Measurements from ENCODE around the gene TMEM242.

The TMEM242 gene

DNA sequence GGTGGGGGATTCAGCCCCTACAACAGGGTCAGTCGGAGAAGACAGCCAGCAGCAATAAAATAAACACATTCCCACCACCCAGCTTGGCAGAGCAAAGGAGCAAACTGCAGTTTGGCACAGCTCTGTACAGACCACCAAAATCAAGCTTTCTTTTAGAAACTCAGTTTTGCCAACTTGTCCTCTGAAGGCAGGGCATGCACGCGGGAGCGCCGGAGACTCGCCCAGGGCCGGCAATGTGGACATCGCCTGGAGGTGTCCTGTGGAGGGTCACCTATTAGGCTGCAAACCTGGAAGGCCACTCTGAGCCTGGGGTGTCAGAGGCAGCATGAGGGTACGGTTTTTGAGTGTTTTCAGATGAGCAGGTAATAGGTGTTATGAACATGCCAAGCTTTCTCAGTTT, 34.7 kb downstream of the TMEM242 start:
- DNase-seq (ENCODE audit: low read depth in 2 of 2), result no peak

- DNase-seq (ENCODE audit: low read depth in 2 of 2), result no peak
Measured at GRCh38 chr6:157287923-157288322, 35.4 kb downstream of the TMEM242 start.

- no peak for DNase-seq (ENCODE audit: low read depth in 2 of 2)
Measured at GRCh38 chr6:157287247-157287850, 36.0 kb downstream of the TMEM242 start.

DNA sequence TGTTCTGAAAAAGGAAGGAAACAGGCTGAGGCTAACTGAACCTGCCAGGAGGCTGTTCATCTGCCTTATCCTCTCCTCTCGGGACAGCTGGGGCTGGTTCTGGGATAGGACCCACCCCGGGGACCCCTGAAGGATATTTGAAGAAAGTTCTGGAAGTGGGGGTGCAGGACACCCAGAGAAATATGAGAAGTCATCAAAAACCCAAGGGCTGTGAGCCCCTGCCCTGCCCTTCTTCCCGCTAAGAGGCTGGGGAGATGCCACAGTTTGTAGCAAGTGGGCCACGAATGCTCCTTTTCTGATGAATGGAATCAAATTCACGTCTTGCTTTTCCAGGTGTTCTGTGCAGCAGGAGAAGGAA, 37.9 kb downstream of the TMEM242 start:
- no peak for DNase-seq (ENCODE audit: low read depth in 2 of 2)

DNA sequence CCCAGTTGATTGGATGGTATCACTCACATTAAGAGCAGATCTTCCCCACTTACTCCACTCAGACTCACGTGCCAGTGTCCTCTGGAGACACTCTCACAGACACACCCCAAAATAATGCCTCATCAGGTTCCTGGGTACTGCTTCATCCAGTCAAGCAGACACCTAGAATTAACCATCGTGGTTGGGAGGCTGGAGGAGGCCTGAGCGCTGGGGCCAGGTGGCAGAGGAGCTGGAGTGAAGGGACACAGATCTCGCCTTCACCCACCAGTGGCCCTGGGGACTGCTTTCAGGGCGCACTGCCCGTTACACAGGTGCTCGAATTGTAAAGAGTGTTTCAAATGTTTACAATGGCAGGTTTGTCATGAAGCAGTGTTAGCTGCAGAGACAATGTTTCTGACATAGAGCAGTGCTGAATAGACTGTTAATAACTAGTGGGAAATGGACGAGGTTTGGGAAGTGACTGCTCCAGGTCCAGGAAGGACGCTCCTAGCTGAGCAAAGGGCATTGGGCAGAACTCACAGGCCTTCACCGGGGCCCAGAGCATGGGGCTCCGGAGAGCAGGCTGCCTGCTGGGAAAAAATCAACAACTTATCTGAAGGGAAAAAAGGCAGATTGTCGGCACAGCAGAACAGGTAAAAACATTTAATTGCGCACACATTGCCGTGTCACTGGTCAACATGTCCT, 38.4 kb downstream of the TMEM242 start:
- DNase-seq (ENCODE audit: low read depth in 2 of 2), result no peak

DNA sequence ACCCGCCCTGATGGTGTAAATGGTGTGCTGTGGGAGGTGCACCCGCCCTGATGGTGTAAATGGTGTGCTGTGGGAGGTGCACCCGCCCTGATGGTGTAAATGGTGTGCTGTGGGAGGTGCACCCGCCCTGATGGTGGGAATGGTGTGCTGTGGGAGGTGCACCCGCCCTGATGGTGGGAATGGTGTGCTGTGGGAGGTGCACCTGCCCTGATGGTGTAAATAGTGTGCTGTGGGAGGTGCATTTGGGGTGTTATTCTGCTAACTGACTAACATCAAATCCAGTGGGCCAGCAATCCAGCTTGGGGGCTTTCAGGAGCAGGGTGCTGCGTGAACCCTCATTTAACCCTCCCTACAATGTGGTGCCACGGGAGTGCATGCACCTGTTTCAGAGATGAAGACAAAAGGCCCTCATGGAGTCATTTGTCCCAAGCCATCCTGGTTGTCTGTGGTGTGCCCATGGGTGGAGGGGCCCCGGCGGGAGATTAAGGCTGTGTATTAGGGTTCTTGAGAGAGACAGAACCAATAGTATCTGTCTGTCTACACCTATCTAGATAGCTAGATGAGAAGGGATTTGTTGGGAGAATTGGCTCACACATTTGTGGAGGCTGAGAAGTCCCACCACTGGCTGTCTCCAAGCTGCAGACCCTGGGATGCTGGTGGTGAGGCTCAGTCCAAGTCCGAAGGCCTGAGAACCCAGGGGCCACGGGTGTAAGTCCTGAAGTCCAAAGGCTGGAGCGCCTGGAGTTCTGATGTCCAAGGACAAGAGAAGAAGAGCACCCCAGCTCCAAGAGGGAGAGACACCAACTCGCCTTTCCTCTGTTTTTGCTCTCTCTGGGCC, 39.2 kb downstream of the TMEM242 start:
- no peak for DNase-seq (ENCODE audit: low read depth in 2 of 2)

DNA sequence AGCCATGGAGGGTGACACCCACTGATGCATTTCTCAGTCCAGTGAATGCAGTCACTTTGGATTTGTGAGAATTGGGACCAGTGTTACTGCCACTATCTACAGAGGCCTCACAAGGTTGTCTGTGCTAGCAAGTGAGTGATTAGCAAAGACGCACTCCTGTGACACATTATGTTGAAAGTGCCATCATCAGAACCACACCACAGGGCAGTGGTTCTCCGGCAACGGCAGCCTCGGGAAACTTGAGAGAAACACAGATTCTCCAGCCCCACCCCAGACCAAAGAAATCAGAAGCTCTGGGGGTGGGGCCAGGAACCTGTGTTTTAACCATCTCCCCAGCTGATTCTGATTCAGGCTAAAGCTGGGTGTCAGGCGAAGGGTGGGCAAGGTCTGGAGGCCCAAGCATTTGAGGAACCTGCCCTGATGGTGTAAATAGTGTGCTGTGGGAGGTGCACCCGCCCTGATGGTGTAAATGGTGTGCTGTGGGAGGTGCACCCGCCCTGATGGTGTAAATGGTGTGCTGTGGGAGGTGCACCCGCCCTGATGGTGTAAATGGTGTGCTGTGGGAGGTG, 39.9 kb downstream of the TMEM242 start:
- DNase-seq (ENCODE audit: low read depth in 2 of 2), result no peak

DNA sequence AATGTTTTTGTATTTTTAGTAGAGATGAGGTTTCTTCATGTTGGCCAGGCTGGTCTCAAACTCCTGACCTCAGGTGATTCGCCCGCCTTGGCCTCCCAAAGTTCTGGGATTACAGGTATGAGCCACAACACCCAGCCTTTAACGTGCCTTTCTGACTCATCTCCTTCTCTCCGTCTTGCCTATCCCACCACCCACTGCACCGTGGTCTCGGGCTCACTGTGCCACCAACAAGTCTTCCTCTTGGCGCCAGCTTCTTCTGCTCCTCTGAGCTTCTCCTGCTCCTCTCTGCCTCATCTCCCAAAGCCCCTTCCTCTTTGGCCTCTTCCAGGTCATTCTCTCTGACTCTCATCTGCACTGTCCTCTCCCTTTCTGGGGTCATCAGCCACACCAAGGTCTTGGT, 41.0 kb downstream of the TMEM242 start:
- DNase-seq (ENCODE audit: low read depth in 2 of 2), result no peak

DNA sequence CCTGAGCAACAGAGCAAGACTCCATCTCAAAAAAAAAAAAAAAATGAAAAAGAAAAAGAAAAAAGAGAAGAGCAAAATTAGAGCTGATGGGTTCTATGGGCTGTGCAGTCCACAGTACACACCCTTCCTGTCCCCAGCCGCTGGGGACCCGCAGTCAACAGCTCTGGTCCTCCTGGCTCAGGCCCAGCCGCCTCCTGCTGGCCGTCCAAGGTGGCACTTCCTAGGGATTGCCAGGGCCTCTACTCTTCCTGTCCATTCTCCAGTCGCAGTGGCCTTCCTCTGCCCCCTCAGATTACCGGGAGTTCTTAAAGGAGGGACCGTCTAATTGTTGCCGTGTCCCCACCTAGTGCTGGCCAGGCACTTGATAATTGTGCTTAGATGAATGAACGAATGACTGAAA, 41.7 kb downstream of the TMEM242 start:
- no peak for DNase-seq (ENCODE audit: low read depth in 2 of 2)

GRCh38 chr6:157280947-157281346, 42.4 kb downstream of the TMEM242 start:
- DNase-seq (ENCODE audit: low read depth in 2 of 2), result no peak

GRCh38 chr6:157280157-157280556, 43.2 kb downstream of the TMEM242 start:
- no peak for DNase-seq (ENCODE audit: low read depth in 2 of 2)

DNA sequence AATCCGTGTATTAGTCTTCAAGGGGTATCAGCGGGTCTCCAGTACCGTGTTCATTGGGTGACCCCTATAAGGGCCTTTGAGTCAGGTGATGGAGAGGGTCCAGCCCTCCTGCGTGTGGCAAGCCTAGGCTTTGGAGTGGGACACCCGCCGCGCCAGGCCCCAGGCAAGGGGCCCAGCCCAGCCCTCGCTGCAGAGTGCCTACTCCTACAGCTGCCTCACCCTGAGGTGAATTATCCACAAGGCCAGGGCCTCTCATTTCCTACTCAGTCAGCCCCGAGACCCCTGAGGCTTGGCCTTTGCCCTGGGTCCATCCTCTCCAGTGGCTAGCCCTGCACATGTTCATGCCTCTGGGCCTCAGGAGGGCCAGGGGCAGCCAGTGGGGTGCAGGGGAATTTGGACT, 45.1 kb downstream of the TMEM242 start:
- no peak for DNase-seq (ENCODE audit: low read depth in 2 of 2)

DNA sequence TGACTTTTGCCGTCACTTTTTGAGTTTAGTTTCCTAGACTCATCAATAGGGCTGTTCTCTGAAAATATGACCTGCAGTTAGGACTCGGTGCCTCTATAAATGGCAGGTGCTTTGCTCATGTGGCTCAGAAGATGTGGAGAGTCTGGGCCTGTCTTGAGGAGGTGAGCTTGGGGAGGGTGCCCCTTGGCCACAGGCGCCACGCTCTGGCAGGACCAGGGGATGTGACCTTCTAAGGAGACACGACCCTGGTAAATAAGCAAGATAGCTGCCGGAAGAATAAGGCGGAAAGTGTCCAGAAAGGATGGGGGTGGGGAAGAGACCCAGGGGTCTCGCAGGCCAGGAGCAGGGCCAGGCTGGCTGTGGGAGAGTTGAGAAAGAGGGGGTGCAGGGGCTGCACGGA, 46.6 kb downstream of the TMEM242 start:
- no peak for DNase-seq (ENCODE audit: low read depth in 2 of 2)

- no peak for DNase-seq (ENCODE audit: low read depth in 2 of 2)
Measured at GRCh38 chr6:157276134-157276532, 47.2 kb downstream of the TMEM242 start.

DNA sequence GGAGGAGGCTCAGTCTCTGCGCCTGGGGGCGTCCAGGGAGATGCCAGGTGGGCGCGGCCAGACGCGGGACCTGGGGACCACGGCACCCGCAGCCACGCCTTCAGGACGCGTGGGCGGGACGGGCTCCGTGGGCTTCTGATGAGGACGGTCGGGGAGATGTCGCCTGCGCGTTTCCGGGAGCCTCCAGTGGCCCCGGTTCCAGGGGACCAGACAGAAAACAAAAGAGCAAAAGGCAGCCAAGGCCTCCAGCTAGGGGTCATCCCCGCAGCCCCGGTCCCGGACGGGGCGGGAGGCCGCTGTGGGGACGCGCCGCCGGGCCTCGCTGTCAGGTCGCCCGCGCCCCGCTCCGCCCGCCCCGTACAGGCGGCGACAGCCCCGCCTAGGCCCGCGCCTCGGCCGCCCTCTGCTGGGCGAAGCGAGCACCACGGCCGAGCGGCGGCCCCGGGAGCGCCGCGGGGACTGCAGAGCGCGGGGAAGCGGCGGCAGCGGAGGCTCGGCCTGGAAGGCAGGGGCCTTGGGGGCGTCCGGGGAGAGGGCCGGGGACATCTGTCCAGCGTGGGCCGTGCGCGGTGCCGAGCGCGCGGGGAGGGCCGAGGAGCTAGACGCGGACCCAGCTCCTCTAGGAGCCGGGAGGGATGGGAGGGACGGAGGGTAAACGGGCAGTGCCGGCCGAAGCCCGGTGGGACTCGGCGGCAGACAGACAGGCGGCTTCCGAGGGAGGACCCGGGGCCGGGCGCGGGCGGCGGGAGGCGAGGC, 48.7 kb downstream of the TMEM242 start:
- DNase-seq (ENCODE audit: low read depth in 2 of 2), result peak; percentile 59 to 65

GRCh38 chr6:157273756-157274470, 49.4 kb downstream of the TMEM242 start:
- peak; percentile 29 to 54 for DNase-seq (ENCODE audit: low read depth in 2 of 2)

DNA sequence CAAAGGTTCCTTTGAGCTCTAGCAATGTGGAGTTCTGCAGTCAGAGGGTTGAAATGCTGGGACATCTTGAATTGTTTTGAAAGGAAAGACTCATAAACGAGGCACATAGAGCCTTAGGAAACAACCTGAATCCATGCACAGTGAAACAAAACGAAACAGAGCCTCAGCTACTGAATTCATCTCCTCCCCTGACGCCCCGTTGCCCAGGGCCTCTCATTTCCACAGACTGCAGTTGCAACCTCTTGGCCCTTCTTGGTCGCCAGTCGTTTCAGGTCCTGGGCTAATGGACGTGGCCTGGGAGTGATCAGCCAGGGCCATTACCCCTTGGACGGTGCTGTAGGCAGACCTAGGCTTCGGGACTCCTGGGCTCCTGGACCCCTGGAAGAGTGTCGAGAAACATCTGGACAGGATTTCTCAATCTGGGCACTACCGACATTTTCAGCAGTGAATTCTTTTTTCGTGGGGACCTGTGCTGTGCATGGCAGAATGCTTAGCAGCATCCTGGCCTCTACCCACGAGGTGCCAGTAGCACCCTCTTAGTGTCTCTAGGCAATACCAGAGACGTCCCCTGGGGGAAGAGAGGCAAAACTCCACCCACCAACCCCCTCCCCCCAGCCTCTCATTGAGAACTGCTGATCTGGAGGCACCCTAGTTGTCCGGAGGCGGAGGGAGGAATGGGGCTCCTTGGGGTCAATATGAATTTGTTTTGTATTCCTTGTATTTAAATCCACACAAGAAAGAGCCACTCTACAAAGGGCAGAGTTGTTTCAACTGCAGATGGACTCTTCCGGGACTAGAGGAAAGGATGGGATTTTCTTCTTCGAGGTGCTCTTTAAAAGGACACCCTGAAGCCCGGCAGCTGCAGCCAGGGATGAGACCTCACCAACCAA, 50.2 kb downstream of the TMEM242 start:
- DNase-seq (ENCODE audit: low read depth in 2 of 2), result no peak

DNA sequence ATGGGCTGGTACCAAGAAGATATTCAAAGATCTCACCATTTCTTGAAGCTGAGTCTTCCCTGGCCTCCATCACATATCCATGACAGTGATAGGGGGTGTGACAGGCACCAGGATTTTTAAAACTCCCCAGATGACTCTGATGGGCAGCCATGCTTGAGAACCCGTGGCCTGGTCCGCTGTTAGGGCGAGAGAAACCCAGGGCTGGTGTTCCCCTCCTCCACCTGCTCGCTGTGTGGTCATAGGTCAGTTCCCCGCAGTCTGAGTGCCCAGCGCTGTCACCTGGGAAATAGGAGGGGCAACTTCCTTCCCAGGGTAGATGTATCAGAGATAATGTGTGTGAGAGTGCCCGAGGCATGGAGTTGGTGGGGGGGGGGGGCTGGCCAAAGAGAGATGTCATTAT, 50.9 kb downstream of the TMEM242 start:
- DNase-seq (ENCODE audit: low read depth in 2 of 2), result no peak

DNA sequence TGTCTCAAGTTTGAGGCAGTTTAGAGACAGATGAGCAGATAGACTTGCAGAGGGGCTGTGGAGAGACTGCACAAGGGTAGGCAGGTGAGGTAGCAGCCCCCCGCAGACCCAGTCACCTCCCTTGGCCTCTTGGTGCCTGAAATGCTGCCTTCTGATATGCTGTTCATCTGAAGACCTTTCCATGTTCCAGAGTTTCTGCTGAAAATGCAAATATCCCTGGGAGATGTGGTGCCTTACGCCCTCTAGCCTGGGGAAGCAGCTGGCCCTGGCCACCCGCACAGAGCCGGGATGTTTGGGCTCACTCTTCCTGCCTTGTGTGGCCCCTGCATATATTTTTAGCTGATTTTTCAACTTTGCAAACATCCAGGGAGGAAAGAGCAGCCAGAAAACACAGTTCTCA, 51.4 kb downstream of the TMEM242 start:
- no peak for DNase-seq (ENCODE audit: low read depth in 2 of 2)

DNA sequence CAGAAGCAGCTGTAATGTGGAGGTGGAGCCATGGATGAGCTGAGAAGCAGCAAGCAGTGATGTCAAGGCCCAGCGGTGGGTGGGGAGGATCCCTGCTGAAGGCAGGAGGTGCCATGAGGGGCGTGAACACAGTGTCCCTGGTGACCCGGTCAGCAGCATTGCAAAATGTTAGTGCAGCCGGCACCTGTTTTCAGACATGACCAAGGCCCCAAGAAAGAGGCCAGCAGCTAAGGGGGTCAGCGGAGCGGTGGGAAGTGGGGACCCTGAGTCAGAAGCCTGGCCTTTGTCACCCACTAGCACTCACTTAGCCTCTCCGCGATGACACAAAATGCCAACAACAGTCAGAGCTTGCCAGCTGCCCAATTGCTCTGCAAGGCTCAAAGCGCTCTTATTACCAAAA, 51.9 kb downstream of the TMEM242 start:
- DNase-seq (ENCODE audit: low read depth in 2 of 2), result no peak
